Measurements from ENCODE around the gene COL25A1.

DNA sequence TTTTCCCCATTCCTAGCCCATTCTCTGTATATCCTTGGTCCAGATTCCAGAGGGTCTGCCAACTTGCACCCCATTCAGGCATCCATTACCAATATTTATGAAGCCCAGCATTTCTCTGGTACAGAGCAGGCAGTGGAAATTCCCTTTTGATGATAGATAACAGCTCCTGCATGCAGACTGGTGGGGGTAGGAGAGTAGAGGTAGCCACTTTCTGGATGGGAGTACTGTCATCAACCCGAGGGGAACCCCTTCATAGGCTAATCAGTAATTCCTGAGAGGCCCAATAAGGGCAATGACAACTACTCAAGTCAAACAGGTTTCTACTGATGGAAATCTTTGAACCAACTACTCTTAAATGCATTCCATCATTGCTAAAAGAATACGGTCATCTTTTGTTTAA, 63.7 kb downstream of the COL25A1 start:
- TF ChIP-seq, protein P1, sequence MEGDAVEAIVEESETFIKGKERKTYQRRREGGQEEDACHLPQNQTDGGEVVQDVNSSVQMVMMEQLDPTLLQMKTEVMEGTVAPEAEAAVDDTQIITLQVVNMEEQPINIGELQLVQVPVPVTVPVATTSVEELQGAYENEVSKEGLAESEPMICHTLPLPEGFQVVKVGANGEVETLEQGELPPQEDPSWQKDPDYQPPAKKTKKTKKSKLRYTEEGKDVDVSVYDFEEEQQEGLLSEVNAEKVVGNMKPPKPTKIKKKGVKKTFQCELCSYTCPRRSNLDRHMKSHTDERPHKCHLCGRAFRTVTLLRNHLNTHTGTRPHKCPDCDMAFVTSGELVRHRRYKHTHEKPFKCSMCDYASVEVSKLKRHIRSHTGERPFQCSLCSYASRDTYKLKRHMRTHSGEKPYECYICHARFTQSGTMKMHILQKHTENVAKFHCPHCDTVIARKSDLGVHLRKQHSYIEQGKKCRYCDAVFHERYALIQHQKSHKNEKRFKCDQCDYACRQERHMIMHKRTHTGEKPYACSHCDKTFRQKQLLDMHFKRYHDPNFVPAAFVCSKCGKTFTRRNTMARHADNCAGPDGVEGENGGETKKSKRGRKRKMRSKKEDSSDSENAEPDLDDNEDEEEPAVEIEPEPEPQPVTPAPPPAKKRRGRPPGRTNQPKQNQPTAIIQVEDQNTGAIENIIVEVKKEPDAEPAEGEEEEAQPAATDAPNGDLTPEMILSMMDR (IDR thresholded peaks at IDR 0.05): no peak
- no peak for TF ChIP-seq POLR2A (IDR thresholded peaks at IDR 0.05)
